Measurements from ENCODE around the gene HSD11B1L. TPM values are rescaled to one million over a fixed set of nuclear protein-coding genes. Genes with fewer than 3 reads are reported as not detected.
A peak's percentile ranks its signal among the peaks of the same experiment; 100 is the strongest.

HSD11B1L gene
- total RNA-seq, 4 donors from 2014 or later, result 20.1 to 38.1 (median 24.8) TPM

DNA sequence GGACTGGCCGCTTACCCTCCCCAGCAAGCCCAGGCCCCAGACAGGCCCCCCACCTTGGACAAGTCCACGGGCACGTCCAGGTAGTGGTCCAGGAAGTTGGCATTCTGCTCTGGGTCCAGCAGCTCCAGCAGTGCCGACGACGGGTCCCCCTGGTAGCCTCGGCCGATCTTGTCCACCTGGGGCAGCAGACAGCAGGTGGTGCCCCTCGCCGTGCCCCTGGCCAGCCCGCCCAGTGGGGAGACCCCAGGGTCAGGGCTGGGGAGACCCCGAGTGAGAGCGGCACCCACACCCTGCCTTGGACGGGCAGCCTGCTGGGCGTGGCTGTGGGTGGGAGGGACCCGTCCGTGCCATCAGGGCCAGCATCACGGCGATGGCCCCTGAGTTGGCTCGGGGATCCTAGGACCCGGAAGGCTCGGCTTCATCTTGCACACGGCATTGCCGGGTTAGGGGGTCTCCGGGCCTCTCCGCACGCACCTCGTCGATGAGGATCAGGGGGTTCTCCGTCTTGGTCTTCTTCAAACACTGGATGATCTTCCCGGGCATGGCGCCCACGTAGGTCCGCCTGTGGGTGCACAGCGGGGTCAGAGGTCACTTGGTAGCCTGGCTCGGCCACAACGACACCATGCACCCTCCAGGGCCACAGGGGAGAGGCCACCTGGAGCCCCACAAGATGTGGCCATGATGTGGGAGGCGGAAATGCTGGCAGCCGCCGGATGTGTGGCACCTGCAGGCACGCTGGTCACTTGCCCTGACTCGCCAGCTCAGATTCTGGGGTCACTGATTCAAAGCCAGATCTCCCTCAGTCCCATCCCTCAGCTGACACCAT, 15.6 kb downstream of the HSD11B1L start:
- no peak overlapping the region for H3K4me3 ChIP-seq (ENCODE audit: low read depth, poor library complexity, severe bottlenecking)
- intact Hi-C loops (cut with DNase I; ENCODE audit: low total_unique reads), result no loop called here
- peak in 1 of 2 donors; percentile 81 for DNase-seq (ENCODE audit: low spot score in 2 of 2)
- no peak for TF ChIP-seq POLR2A (IDR thresholded peaks at IDR 0.05)
- TF ChIP-seq, protein P1, sequence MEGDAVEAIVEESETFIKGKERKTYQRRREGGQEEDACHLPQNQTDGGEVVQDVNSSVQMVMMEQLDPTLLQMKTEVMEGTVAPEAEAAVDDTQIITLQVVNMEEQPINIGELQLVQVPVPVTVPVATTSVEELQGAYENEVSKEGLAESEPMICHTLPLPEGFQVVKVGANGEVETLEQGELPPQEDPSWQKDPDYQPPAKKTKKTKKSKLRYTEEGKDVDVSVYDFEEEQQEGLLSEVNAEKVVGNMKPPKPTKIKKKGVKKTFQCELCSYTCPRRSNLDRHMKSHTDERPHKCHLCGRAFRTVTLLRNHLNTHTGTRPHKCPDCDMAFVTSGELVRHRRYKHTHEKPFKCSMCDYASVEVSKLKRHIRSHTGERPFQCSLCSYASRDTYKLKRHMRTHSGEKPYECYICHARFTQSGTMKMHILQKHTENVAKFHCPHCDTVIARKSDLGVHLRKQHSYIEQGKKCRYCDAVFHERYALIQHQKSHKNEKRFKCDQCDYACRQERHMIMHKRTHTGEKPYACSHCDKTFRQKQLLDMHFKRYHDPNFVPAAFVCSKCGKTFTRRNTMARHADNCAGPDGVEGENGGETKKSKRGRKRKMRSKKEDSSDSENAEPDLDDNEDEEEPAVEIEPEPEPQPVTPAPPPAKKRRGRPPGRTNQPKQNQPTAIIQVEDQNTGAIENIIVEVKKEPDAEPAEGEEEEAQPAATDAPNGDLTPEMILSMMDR (IDR thresholded peaks at IDR 0.05), result no peak
- WGBS, 2 donors, result 85 to 90% methylated on average over 29 to 37 of the region's 42 CpGs

DNA sequence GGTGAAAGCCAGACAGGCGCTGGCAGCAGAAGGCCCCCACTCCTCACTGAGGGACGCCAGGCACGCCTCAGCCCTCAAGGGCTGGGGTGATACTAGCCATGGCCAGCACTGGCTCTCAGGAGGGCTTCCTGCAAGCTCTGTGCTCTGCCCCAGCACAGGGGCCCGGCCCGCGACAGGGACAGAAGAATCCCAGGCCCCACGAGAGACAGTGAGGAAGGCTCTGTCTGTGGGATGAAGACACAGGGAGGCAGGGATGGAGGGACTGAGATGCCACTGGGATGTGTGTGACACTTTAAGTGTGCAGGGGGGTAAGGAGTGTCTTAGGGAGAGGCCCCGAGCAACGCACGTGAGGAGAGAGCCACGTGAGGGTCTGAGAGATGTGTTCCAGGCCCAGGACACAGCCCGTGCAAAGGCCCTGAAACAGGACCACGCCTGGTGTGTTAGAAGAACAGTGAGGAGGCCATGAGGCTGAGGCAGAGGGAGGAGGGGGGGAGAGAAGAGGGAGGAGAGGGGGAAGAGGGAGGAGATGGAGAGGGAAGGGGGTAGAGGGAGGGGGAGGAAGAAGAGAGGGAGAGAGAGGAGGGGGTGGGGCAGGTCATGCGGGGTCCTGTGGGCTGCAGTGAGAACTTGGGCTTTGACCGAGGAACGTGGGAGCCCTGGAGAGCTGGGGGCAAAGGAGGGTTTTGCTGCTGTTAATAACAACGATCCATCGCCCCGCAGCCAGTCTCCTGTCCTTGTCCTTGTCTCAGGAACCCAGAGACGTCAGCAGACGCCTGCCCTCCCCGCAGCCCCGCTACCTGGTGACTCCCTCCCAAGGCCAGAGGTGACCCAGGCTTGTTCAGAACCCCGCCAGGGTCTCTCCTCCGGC, 16.4 kb downstream of the HSD11B1L start:
- TF ChIP-seq, protein P1 (IDR thresholded peaks at IDR 0.05), result no peak
- TF ChIP-seq POLR2A (IDR thresholded peaks at IDR 0.05), result no peak
- intact Hi-C loops (cut with DNase I; ENCODE audit: low total_unique reads), result no loop called here

DNA sequence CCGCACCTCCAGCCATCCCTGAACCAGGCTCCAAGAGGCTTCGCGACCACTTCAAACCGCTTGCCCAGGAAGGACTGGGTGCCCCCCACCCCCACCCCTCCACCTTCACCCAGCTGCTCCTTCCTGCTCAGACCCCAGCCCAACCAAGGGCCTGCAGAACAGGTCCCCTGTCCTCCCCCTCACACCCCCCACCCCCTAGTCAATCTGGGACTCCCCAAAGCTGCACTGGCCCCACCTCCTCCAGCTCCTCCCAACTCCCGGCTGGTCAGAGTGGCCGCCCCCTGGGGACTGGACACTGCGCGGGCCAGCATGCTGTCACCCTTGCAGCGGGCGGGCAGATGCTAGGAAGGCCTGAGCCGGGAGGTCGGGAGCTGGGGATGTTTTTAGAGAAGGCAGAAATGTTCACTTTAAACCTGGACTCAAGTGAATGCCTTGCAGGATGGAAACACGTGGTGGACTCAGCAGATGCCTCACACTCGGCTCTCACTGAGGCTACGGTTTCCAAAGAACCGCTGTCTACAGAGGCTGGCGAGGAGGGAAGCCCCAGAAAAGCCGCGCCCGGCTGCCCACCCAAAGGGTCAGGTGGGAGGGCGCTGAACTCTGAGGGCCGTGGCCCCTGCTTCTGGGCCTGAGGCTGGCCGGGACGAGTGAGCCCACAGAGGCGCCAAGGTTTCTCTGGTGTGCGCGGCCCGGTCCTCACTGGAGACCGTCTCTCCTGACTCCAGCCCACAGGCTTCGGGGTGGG, 17.2 kb downstream of the HSD11B1L start:
- 81% methylated on average over 26 to 29 of the region's 30 CpGs for WGBS, 2 donors
- DNase-seq (ENCODE audit: low spot score in 2 of 2), result no peak
- no peak overlapping the region for H3K4me3 ChIP-seq (ENCODE audit: low read depth, poor library complexity, severe bottlenecking)
- TF ChIP-seq, protein P1 (IDR thresholded peaks at IDR 0.05), result no peak
- no peak for TF ChIP-seq POLR2A (IDR thresholded peaks at IDR 0.05)
- intact Hi-C loops (cut with DNase I; ENCODE audit: low total_unique reads), result no loop called here

More for the DNA sequence above, 16.4 kb downstream of the HSD11B1L start:
- no peak overlapping the region for H3K4me3 ChIP-seq (ENCODE audit: low read depth, poor library complexity, severe bottlenecking)
- DNase-seq (ENCODE audit: low spot score in 2 of 2), result peak in 1 of 2 donors; percentile 82
- 76 to 77% methylated on average over 25 of the region's 25 CpGs for WGBS, 2 donors

DNA sequence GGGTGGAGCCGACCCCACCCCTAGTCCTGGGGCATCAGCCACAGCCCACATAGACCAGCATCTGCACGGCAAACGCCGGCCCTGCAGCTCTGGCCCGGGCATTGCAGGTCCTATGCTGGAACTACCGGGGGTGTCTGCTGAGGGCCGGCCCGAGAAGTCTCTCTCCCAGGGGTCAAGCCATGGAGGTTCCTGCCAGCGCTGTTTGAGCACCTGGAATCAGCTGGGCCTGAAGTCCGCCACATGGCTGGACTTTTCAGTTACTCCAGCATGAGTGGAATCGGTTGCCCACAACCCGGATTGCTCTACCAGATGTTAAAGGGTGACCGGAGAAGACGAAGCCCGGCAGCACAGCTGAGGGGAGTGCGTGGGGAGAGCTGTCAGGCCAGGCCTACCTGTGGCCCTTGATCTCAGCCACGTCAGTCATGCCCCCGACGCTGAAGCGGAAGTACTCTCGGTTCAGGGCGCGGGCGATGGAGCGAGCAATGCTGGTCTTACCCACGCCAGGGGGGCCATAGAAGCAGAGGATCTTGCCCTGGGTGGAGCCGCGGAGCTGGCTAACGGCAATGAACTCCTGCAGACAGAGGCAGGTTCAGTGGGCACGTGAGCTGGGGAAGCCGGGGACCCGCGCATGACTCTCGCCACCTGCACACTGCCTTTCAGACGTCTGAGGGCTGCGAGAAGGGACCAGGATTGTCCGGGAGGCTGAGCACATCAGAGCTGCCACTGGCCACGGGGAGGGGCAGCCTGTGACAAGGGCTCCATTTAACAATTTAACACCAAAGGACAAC, 18.0 kb downstream of the HSD11B1L start:
- intact Hi-C loops (cut with DNase I; ENCODE audit: low total_unique reads), result no loop called here
- H3K4me3 ChIP-seq (ENCODE audit: low read depth, poor library complexity, severe bottlenecking), result no peak overlapping the region
- TF ChIP-seq, protein P1 (IDR thresholded peaks at IDR 0.05), result no peak
- TF ChIP-seq POLR2A (IDR thresholded peaks at IDR 0.05), result no peak
- no peak for DNase-seq (ENCODE audit: low spot score in 2 of 2)
- WGBS, 2 donors, result 89 to 92% methylated on average over 31 to 37 of the region's 38 CpGs
